Neuronal stem cell (in vitro differentiated cells): ENCODE results near the gene SLC6A3.
"Not testable (repeated sequence)": the region's sequence is repeated elsewhere in the genome, so short reads cannot be mapped to it uniquely, and the experiment has no call there.

Experiments used
- DNase-seq: peaks from one replicate; pipeline ENCODE4 v3.0.0-alpha.2; 2013; ENCODE audit warnings: low spot score
- H2AFZ ChIP-seq: one replicate; pipeline ENCODE4 v1.6.1; 2013; ENCODE audit warnings: mild to moderate bottlenecking, low read length, inconsistent platforms
- H2AK5ac ChIP-seq: 2 replicates; pipeline ENCODE4 v1.6.1; 2013; ENCODE audit warnings: low read depth, mild to moderate bottlenecking, inconsistent platforms, low read length, moderate library complexity, mixed read lengths
- H2BK120ac ChIP-seq: 2 replicates; pipeline ENCODE4 v1.6.1; 2013; ENCODE audit warnings: low read depth, mild to moderate bottlenecking, inconsistent platforms, low read length, moderate library complexity, mixed read lengths
- H2BK12ac ChIP-seq: one replicate; pipeline ENCODE4 v1.6.1; 2013; ENCODE audit warnings: low read length, inconsistent platforms
- H2BK15ac ChIP-seq: 2 replicates; pipeline ENCODE4 v1.6.1; 2013; ENCODE audit warnings: mild to moderate bottlenecking, low read length, inconsistent platforms, mixed read lengths
- H2BK5ac ChIP-seq: one replicate; pipeline ENCODE4 v1.6.1; 2013; ENCODE audit warnings: inconsistent platforms, mild to moderate bottlenecking, low read length, moderate library complexity
- H3K14ac ChIP-seq: one replicate; pipeline ENCODE4 v1.6.1; 2013; ENCODE audit warnings: low read length, inconsistent platforms
- H3K18ac ChIP-seq: 2 replicates; pipeline ENCODE4 v1.6.1; 2013; ENCODE audit warnings: low read length, inconsistent platforms
- H3K23ac ChIP-seq: 2 replicates; pipeline ENCODE4 v1.6.1; 2013; ENCODE audit warnings: low read depth, mild to moderate bottlenecking, mixed read lengths, low read length, inconsistent platforms; ENCODE audit not compliant: poor library complexity
- H3K27ac ChIP-seq: replicated peaks from 3 replicates; pipeline ENCODE4 v1.5.1; 2013; ENCODE audit warnings: low read length, inconsistent platforms
- H3K27me3 ChIP-seq, 3 experiments: 2 replicates each; pipeline ENCODE4 v1.6.1; 2013; ENCODE audit warnings: low read length in 3 of 3, mild to moderate bottlenecking in 2 of 3, inconsistent platforms in 1 of 3, low read depth in 1 of 3, mixed read lengths in 1 of 3, moderate library complexity in 1 of 3; ENCODE audit not compliant: control insufficient read depth in 3 of 3, insufficient read depth in 3 of 3
- H3K36me3 ChIP-seq, 2 donors: replicated peaks in 1 of 2; 2 replicates each; pipeline ENCODE4 v1.6.1; 2013; ENCODE audit warnings: low read length in 2 of 2; ENCODE audit not compliant: control insufficient read depth in 2 of 2, insufficient read depth in 2 of 2
- H3K4ac ChIP-seq: 2 replicates; pipeline ENCODE4 v1.6.1; 2013; ENCODE audit warnings: inconsistent platforms, mild to moderate bottlenecking, low read length, moderate library complexity
- H3K4me1 ChIP-seq, 2 donors: 1 replicate in 1 of 2; 2 replicates in 1 of 2; pipeline ENCODE4 v1.6.1; 2013; ENCODE audit warnings: low read length in 2 of 2, low read depth in 1 of 2; ENCODE audit not compliant: control insufficient read depth in 2 of 2, insufficient read depth in 1 of 2
- H3K4me2 ChIP-seq: one replicate; pipeline ENCODE4 v1.6.1; 2013; ENCODE audit warnings: mild to moderate bottlenecking, low read length, inconsistent platforms; ENCODE audit not compliant: insufficient read depth, poor library complexity, severe bottlenecking
- H3K4me3 ChIP-seq, 2 donors: 2 replicates each; pipeline ENCODE4 v1.5.1; 2013; ENCODE audit warnings: low read length in 2 of 2, mild to moderate bottlenecking in 2 of 2, inconsistent platforms in 1 of 2, moderate library complexity in 1 of 2
- H3K79me1 ChIP-seq: one replicate; pipeline ENCODE4 v1.6.1; 2013; ENCODE audit warnings: low read depth, mild to moderate bottlenecking, inconsistent platforms, low read length, moderate library complexity
- H3K9ac ChIP-seq: one replicate; pipeline ENCODE4 v1.6.1; 2013; ENCODE audit warnings: mild to moderate bottlenecking, low read depth, low read length, inconsistent platforms; ENCODE audit not compliant: poor library complexity
- H3K9me3 ChIP-seq, 2 donors: replicated peaks in 1 of 2; 2 replicates each; pipeline versions ENCODE3 to v1.6.1; 2013; ENCODE audit warnings: low read length in 2 of 2, mild to moderate bottlenecking in 2 of 2, inconsistent platforms in 1 of 2, low read depth in 1 of 2, mixed read lengths in 1 of 2, moderate library complexity in 1 of 2; ENCODE audit not compliant: control insufficient read depth in 2 of 2, insufficient read depth in 1 of 2
- H4K8ac ChIP-seq: one replicate; pipeline ENCODE4 v1.6.1; 2013; ENCODE audit warnings: low read depth, mild to moderate bottlenecking, inconsistent platforms, low read length, moderate library complexity
- H4K91ac ChIP-seq: one replicate; pipeline ENCODE4 v1.6.1; 2013; ENCODE audit warnings: low read length, low read depth, mild to moderate bottlenecking, inconsistent platforms; ENCODE audit not compliant: poor library complexity
- WGBS, 2 donors: extraction: QIAGEN DNeasy Blood & Tissue Kit; methylation state at CpG; one replicate each; pipeline ENCODE4 v1.1.7; 2013; ENCODE audit warnings: missing lambda C conversion rate in 2 of 2, mixed read lengths in 1 of 2; ENCODE audit not compliant: insufficient read length in 2 of 2, insufficient replicate concordance in 1 of 2; ENCODE audit errors: extremely low coverage in 2 of 2; 5-methylcytosine and 5-hydroxymethylcytosine counted together

SLC6A3 gene

GRCh38 chr5:1461396-1461795 is 16.2 kb upstream of the SLC6A3 start:
- no peak overlapping the region for H3K18ac ChIP-seq
- WGBS, 2 donors = no CpG with 5 or more reads among the region's 10 CpGs
- H3K27me3 ChIP-seq = no peaks in the 10 kb centered on the region
- no peak overlapping the region for H3K9ac ChIP-seq
- H2AFZ ChIP-seq = no peak overlapping the region
- H3K4me1 ChIP-seq = peaks cover 0 to 5% of the 10 kb centered on the region in 2 donors
- H3K23ac ChIP-seq = no peak overlapping the region
- H3K14ac ChIP-seq = no peak overlapping the region
- peaks cover 15 to 32% of the 10 kb centered on the region in 2 donors for H3K9me3 ChIP-seq
- H3K4ac ChIP-seq = no peak overlapping the region
- no peak overlapping the region for H2BK120ac ChIP-seq
- H2AK5ac ChIP-seq = no peak overlapping the region
- DNase-seq = no peak
- H2BK5ac ChIP-seq = no peak overlapping the region
- H3K27ac ChIP-seq = no peak overlapping the region
- no peak overlapping the region for H4K91ac ChIP-seq
- H3K4me2 ChIP-seq = no peak overlapping the region
- H3K36me3 ChIP-seq = peaks cover 52 to 81% of the 10 kb centered on the region in 2 donors
- H2BK12ac ChIP-seq = no peak overlapping the region
- no peak overlapping the region for H2BK15ac ChIP-seq
- H3K4me3 ChIP-seq = no peak overlapping the region
- H4K8ac ChIP-seq = no peak overlapping the region
- H3K79me1 ChIP-seq = peaks cover 5% of the 10 kb centered on the region

GRCh38 chr5:1460054-1460682 is 14.9 kb upstream of the SLC6A3 start:
- H2AFZ ChIP-seq = no peak overlapping the region
- H4K91ac ChIP-seq = no peak overlapping the region
- H2AK5ac ChIP-seq = no peak overlapping the region
- H3K4ac ChIP-seq = no peak overlapping the region
- peak overlapping the region; percentile 70 for H3K23ac ChIP-seq
- DNase-seq = no peak
- H2BK5ac ChIP-seq = no peak overlapping the region
- peaks cover 41 to 68% of the 10 kb centered on the region in 2 donors for H3K36me3 ChIP-seq
- no peak overlapping the region for H2BK15ac ChIP-seq
- H3K14ac ChIP-seq = no peak overlapping the region
- no peak overlapping the region for H2BK120ac ChIP-seq
- H3K4me1 ChIP-seq = peaks cover 0 to 5% of the 10 kb centered on the region in 2 donors
- H3K18ac ChIP-seq = no peak overlapping the region
- no peak overlapping the region for H3K4me2 ChIP-seq
- H3K27ac ChIP-seq = no peak overlapping the region
- H3K4me3 ChIP-seq = no peak overlapping the region
- WGBS, 2 donors = no CpG with 5 or more reads among the region's 16 CpGs
- H2BK12ac ChIP-seq = no peak overlapping the region
- no peak overlapping the region for H4K8ac ChIP-seq
- H3K27me3 ChIP-seq = no peaks in the 10 kb centered on the region
- H3K79me1 ChIP-seq = peaks cover 5% of the 10 kb centered on the region
- peaks cover 18 to 30% of the 10 kb centered on the region in 2 donors for H3K9me3 ChIP-seq
- H3K9ac ChIP-seq = no peak overlapping the region

GRCh38 chr5:1459435-1459834 is 14.2 kb upstream of the SLC6A3 start:
- not testable (repeated sequence) for H3K23ac ChIP-seq, H2AFZ ChIP-seq, H3K4me1 ChIP-seq, H3K4me2 ChIP-seq, H2BK15ac ChIP-seq, DNase-seq, H2BK5ac ChIP-seq, H3K4ac ChIP-seq, H3K27ac ChIP-seq, H3K9ac ChIP-seq, H3K79me1 ChIP-seq, H2BK12ac ChIP-seq, H4K91ac ChIP-seq, H3K14ac ChIP-seq, H3K27me3 ChIP-seq, H2AK5ac ChIP-seq, H2BK120ac ChIP-seq, H4K8ac ChIP-seq, H3K18ac ChIP-seq
- Histone ChIP-seq H3K9me3 (peaks cover 18 to 25% of the 10 kb centered on the region in 2 donors), H3K4me3 (peak overlapping the region in 1 of 2 donors; percentile 63), H3K36me3 (peaks cover 34 to 61% of the 10 kb centered on the region in 2 donors)
- no CpG with 5 or more reads among the region's 2 CpGs for WGBS, 2 donors

- peaks cover 24 to 26% of the 10 kb centered on the region in 2 donors for H3K9me3 ChIP-seq
- H2BK5ac ChIP-seq, H3K27me3 ChIP-seq: not testable (repeated sequence)
Measured at GRCh38 chr5:1456110-1456881, 11.1 kb upstream of the SLC6A3 start.

More at GRCh38 chr5:1456110-1456881, 11.1 kb upstream of the SLC6A3 start:
- DNase-seq, H3K79me1 ChIP-seq, H3K27ac ChIP-seq, H2BK15ac ChIP-seq, H4K8ac ChIP-seq, H3K14ac ChIP-seq, H3K9ac ChIP-seq, H2BK12ac ChIP-seq, H3K4ac ChIP-seq, H3K18ac ChIP-seq, H3K4me2 ChIP-seq, H2AK5ac ChIP-seq, H3K23ac ChIP-seq, H2BK120ac ChIP-seq, H4K91ac ChIP-seq, H3K4me3 ChIP-seq, H3K4me1 ChIP-seq, H2AFZ ChIP-seq: not testable (repeated sequence)
- no CpG with 5 or more reads among the region's 20 CpGs for WGBS, 2 donors
- peaks cover 16 to 30% of the 10 kb centered on the region in 2 donors for H3K36me3 ChIP-seq
